GM12801 (cell line): ENCODE data around the gene PFKP.

Source experiments
- CTCF ChIP-seq: IDR thresholded peaks from one replicate; pipeline ENCODE4 v1.5.1; 2011; ENCODE audit warnings: control low read depth; ENCODE audit not compliant: insufficient read length; ENCODE audit errors: extremely low read depth

Gene PFKP

DNA sequence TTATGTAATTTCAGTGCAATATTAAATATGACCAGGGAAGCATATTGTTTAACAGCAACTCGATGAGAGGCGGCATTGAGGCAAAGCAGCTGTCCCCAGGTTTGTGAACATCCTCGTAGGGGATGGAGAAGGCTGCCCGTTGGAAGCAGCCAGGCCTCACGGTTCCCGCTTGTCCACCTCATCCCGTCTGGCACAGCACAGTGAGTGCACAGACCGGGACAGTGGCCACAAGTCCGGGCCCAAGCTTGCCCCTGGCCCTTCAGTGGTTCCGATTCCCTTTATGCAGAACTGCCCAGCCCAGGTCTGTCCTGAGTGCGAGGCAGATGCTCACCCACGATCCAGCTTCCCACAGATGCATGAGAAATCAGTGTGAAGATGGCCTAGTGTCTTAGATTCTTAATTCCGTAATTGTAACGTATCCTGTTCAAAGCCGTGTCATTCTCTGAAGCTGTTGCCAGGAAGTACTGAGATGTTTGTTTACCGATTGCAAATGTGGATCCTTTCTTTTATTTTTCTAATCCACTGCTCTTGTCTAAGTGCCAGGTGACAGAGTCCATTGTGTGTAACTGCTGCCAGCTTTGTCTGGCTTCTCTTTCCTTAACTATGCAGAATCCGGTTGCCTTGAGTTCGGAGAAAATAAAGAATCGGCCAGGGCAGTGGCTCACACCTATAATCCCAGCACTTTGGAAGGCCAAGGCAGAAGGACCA, 35.5 kb downstream of the PFKP start:
- no peak for TF ChIP-seq CTCF

DNA sequence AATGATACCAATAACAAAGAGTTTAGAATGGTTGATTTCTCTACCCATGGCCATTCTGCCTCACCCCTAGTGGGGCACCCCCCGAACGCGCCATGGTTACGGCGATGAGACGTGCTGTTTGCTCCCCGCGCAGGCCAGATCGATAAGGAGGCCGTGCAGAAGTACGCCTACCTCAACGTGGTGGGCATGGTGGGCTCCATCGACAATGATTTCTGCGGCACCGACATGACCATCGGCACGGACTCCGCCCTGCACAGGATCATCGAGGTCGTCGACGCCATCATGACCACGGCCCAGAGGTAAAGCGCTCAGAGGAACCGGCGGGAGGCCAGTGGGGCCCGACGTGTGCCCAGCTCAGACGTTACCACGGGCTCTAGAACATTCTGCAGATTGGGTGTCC, 36.3 kb downstream of the PFKP start:
- no peak for TF ChIP-seq CTCF

DNA sequence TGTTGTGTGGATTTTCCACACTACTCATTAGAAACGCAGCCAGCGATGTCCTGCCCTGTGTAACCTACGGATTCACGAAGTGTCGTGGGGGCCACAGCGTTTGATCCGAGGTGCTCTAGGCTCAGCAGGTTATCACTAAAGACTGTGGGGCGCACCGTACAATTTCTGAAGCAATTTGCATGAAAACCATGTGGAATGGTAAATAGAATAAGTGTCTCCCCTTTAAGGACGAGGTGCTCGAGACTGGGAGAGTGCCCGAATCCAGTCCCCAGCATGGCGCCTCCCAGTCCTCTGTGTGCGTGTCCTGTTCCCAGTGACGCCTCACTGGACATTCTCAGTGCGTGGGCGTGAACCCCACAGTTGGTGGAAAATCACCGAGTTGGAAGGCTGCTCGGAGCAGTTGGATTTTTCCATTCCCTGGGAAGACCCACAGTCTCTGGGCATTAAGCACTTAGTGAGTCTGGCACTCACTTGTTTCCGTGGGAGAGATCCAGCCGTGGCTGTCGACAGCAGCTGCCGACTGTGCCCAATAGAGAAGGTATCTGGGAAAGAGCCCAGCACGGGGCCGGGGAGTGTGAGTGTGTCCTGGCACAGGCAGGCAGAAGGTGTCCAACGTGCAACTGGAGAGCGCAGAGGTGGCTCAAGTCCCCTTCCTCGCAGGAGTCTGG, 37.0 kb downstream of the PFKP start:
- no peak for TF ChIP-seq CTCF

GRCh38 chr10:3105166-3105565, 37.8 kb downstream of the PFKP start:
- no peak for TF ChIP-seq CTCF

DNA sequence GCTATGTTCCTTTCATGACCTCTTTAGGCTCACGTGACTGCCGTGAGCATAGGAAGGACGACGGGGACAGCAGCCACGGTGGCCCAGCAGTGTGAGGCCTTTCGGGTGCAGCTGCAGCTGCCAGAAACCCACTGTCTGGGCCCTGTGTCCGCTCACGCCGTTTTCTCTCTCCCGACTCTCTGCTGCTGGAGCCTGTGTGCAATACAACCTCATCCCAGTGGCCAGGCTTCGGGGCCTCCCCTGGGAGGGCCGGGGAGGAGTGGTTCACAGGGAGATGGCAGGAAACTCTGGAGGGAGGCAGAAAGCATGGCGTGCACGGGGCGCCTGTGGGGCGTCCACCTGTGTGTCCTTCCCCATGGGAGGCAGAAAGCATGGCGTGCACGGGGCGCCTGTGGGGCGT, 38.6 kb downstream of the PFKP start:
- TF ChIP-seq CTCF = no peak

- TF ChIP-seq CTCF = no peak
Observed at GRCh38 chr10:3106928-3107425, 39.6 kb downstream of the PFKP start.

DNA sequence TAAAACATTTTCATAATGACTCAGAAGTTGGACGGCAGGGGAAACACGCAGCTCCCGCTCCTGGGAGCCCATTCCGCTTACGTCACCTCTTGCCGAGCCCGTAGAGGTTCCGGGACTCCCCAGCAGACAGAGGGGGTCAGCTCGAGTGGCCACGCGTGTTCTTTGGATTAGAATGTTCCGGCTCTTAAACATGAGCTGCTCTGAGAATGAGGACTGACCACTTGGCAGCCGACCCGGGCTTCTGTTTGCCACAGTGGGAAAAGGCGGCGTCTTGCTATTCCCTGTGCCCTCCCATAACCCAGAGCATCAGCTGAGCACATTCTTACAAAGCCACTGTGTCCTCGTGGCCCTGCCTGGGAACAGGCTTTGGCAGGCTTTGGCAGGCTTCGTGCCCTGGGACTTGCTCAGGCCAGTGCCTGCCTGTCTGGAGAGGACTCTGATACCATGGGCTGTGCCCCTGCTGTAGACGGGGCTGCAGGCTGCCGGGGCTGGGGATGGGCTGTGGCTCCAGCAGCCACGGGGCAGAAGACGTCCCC, 40.1 kb downstream of the PFKP start:
- no peak for TF ChIP-seq CTCF
